ENCODE results near the gene TACC2.
A peak's percentile ranks its signal among the peaks of the same experiment; 100 is the strongest.

Gene TACC2

DNA sequence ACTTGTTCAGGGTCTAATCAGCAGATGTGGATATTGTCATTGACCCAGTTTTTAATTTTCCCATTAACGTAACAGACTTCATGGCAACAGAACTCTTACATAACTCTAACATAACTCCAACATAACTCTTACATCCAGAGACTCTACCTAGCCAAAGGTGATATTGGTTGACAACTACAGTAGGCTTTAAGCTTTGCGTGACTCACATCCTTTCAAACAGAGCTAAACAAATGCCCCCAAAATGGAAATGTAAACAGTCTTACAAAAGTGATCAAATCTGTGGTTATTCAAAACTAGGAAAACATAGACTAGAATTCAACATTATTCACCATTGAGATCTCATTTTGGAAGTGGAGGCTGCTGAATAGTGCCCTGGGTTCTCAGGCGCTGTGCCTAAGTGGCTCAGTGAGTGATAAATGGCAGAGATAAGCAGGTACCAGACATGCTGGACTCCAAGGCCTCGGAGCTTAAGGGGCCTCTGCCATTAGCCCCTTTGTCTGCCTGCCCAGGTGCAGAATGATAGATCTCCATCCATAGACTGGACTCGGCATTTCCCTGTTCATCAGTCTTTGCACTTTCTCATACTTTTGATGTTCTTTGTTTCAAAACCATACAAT lies 247.8 kb downstream of the TACC2 start:
- no peak for DNase-seq

DNA sequence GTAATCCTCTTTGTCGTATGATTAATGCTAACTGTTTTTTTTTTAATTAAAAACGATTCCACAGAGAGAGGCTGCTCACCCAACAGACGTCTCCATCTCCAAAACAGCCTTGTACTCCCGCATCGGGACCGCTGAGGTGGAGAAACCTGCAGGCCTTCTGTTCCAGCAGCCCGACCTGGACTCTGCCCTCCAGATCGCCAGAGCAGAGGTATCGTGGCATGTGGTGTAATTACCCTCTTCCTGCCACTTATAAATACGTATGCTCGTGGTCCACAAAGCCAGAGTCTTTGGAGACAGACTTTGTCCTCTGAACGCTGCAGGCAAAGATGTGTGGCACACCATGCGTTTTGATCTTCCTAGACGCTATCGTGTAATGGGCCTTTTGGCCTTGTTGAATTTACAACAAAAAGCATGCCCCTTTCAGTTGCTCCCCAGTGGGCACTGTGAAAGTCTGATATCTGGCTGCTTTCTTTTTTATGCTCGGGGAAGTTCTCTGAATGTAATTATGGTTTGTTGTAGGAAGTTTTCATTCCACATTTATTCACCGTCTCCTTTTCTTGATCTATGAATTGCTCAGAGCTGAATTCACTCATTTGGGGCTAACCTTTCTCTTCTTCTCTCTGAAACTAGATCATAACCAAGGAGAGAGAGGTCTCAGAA lies 248.5 kb downstream of the TACC2 start:
- no peak for DNase-seq

DNA sequence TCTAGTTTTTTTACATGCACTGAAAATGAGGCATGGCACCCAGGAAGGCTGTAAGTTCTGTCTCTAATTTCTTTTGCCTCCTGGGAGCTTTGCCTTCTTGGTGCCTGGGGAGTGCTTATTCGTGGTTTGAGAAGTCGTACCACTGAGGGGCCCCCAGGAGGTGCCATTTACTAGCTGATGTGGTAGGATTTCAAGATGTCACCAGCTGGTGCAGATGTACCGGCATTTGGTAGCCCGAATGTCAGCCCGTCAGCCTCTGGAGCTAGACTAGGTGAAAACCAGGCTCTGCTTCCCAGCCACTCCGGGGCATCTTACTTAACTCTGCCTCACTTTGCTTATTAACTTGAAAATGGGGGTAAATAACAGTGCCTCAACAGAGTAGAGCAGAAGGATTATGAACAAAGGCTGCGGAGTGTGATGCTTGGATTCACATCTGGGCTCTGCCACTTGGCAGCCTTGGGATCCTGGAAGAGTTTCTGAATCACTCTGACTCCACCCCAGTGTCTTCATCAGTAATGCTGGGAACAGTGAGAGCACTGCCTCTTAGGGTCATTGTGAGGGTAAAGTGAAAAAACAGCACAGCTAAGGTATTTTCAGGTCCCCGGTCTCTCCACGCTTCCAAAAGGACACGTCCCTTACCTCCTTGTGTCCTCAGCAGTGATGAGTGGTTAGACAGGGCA lies 250.8 kb downstream of the TACC2 start:
- DNase-seq = peak; percentile 2

DNA sequence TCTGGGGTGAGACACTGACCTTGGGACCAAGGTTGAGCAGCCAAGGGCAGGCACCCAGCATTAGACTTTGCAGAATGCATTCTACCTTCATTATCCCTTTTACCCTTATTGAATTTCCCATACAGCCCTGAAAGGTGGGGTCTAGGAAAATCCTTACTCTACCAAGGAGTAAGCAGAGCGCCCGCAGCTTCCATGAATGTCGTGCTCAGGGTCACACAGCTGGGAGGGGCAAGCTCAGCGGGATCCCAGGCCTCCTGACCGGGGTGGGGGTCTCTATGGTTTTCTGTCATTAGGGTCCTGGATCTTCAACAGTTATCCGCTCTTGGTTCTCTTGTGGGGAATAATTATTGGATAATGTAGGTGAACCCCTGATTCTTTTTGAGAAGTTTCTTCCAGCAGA lies 251.4 kb downstream of the TACC2 start:
- no peak for DNase-seq

DNA sequence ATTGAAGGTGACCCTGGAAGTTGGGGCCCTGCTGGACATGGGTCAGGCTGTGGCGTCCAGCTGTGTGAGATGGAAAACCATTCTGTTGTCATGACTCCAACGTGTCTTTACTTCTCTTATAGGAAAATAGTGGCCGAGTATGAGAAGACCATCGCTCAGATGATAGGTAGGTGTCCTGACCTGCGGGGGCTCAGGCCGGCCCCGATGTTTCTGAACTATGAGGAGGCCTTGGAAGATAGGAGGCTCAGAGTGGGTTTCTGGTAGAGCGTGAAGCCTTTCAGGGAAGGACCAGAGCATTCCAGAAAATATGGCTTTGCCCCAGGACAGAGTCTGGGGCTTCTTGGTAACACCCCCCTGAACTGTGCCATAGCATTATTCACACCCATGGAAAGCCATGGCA lies 252.9 kb downstream of the TACC2 start:
- no peak for DNase-seq

DNA sequence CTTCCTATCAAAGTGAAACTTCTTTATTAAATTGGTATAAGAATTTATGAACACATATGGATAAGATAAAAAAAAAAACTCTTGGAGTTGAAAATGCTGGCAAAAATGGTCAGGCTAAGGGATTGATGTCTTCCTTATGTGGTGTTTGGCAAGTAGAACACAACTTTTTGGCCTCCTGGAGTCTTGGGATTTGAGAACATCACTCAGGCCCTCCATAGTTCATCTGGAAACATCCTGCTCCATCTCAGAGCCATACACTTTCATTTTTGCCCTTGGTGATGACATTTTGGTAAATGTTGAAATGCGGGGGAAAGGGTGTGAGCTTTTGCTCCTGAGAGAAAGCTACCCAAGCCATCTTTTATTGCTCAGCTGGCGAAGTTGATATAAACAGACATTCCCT lies 254.6 kb downstream of the TACC2 start:
- no peak for DNase-seq

DNA sequence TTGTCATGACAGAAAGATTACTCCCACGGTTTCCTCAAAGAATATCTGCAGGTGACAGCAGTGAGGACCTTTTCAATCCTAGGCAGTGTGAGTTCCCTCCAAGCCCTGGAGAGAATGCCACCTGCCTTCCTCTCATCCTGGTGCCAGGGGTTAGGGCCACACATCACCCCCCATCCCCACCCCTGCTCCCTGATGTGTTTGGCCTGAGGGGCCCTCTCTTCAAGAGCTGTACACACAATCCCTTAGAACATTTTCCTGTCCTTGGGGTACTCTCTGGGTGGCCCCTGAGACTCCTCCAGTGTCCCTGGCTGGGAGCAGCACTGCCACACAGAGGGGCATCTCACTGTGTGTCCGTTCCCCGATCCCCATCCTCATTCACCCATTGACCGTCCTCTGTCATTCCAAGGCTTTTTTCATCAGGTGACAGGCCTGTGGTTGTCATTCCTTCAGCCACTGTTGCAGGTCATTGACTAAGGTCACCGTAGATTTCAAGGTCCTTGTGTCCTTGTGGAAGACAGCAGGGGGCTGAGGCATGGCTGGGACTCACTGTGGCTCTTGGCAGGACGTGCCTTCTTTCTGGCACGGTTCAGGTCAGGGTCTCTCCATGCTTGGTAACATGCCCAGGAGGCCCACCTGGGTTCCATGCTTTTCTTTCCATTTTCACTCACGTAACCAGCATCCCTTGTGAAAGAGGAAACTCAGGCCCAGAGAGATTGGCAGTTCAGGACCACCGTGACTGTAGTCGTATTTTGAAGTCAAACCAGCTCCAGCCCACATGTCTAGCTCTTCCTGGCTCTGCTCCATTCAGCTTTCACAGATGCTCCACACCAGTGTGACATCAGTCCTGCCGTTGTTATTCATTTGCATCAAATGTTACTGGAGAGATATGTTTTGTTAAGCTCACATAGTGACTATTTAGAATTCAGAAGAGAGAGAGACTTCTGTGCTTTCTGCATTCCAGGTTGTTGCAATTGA lies 255.3 kb downstream of the TACC2 start:
- DNase-seq = no peak

DNA sequence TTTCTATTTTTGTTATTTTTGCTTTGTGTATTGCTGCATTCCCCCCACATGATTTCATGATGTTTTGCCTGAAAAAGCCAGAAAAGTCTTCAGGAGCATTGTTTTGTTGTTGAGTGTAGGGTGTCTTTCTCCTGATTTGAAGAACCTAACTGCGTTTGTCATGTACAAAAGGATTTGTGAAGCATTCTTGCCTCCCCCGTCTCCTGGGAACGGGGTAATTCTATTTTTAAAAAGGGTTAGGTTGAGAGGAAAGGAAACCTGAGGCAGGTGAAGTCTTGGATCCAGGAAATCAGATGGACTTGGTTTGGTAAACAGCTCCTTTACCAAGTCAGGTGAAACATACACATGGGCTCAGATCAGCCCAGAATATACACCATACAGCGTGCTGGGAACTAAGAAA lies 256.2 kb downstream of the TACC2 start:
- no peak for DNase-seq

DNA sequence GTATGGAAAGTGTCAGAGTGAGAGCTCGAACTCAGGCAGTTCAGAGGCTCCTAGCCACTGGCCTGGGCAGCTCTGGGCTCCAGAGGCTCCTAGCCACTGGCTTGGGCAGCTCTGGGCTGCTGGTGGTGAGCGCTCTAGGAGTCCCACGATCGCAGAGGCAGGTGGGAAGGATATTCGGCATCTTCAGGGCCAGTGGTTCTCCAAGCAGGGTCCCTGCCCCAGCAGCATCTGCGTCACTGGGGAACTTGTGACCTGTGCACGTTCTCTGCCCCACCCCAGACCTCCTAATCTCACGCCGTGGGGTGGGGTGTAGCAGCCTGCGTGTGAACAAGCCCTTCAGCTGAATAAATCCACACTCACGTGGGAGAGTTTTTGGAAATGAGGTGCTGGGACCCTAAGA lies 256.9 kb downstream of the TACC2 start:
- DNase-seq = no peak

DNA sequence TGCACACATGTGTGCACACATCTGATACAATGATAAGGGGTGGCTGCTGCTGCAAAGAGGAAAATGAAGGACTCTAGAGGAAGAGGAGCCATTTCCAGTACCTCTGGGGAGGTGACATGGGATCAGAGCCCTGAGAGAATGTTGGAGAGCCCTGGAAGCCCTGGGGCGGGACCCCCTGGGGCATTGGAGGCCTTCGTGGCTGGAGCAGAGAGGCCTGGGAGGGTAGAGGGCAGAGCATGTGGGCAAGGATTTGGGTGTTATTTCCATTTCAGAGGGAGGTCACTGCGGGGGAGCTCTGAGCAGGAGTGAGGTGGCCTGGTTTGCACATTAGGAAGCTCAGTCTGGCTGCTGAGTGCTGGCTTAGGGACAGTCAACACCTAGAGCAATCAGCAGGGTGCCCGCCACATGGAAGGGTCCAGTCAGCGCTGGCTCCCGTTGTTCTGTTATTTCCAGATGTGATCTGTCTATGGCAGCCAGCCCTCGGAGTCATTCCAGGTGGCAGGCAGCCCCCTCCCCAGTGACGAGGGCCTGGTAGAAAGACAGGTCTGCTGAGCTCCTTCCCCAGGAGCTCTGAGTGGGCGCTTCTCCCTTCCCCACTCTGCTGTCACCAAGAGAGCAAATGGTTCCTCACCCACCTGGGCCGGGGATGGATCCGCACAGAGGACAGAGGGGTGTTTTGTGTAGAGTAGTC lies 258.0 kb downstream of the TACC2 start:
- DNase-seq = no peak

DNA sequence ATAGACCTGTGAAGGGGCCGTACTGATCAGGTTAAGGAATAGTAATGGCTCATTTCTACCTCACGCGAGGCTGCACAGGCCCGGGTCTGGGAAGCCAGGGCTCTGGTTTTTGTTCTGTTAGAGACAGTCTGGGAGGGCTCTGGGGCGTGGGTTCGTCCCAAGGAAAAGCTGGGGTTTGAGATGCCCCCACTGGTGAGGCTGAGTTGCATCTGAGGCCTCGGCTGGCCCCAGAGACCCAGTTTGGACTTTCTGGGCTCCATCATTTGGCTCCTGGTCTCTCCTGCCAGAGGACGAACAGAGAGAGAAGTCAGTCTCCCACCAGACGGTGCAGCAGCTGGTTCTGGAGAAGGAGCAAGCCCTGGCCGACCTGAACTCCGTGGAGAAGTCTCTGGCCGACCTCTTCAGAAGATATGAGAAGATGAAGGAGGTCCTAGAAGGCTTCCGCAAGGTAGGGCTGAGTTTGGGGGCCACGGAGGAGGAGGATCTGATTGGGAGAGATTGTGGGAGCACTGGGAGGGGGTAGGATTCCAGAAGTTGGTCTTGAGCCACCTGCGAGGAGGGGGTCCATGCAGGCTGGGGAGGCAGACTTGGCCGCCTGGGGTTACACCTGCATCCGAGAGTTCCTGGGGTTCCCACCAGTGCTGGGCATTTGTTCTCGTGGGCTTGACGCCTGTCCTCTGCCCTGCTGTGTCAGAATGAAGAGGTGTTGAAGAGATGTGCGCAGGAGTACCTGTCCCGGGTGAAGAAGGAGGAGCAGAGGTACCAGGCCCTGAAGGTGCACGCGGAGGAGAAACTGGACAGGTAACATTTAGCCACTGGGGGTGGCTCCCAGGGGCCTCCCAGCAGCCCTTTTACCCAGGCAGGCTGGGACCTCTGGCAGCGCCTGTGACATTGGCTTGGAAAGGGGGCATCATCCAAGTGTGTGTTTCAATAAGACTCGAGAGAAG lies 259.7 kb downstream of the TACC2 start:
- DNase-seq = no peak

DNA sequence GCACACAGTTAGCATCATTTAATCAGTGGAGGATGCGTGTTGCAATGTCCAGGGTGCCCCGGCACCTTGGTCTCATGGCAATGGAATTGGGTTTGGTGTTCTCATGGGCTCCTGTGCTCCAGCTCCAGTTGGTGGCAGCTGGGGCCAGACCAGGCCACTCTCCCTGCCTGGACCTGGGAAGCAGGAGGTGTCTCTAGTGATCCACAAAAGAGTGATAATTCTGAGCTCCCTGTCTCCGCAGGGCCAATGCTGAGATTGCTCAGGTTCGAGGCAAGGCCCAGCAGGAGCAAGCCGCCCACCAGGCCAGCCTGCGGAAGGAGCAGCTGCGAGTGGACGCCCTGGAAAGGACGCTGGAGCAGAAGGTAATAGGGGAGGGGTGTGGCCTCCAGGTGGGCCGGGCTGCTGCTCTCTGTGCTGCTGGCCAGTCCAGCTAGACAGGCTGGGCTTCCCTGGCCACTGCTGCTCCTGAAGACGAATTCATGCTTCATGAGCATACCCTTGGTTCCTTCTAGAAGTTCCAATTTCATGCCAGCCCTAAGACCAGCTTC lies 260.4 kb downstream of the TACC2 start:
- no peak for DNase-seq

DNA sequence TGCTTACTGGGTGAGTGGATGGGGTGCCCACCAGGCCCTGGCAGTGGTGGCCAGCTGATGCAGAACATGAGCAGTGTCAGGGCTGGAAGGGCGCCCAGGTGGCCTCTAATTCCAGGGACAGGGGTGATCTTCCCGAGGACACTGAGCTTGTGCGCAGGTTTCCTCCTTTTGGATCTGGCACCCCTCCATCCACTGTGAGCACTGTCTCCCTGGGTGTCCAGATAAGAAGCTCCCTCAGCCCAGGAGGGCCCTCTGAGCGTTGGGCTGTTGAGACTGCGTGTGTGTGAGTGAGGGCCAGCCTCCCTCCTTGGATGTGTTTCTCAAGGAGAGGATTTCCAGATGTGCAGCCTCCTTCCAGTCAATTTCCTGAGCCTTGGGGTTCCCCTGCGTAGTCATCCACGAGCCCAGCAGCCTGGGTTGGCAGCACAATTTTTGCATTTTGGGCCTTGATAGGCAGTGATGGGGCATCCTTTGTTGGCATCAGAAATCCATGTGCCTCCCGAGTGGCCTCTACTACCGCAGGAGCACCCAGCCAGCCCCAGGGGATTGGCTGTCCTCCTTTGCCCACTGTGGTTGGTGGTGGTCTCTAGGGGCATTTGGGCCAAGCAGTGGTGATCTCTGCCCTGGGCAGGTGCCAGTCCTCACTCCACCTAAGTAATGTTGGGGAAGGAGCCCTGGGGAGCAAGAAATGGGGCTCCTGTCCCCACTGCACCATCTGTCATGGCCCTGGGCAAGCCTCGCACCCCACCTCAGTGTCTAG lies 261.2 kb downstream of the TACC2 start:
- DNase-seq = no peak

DNA sequence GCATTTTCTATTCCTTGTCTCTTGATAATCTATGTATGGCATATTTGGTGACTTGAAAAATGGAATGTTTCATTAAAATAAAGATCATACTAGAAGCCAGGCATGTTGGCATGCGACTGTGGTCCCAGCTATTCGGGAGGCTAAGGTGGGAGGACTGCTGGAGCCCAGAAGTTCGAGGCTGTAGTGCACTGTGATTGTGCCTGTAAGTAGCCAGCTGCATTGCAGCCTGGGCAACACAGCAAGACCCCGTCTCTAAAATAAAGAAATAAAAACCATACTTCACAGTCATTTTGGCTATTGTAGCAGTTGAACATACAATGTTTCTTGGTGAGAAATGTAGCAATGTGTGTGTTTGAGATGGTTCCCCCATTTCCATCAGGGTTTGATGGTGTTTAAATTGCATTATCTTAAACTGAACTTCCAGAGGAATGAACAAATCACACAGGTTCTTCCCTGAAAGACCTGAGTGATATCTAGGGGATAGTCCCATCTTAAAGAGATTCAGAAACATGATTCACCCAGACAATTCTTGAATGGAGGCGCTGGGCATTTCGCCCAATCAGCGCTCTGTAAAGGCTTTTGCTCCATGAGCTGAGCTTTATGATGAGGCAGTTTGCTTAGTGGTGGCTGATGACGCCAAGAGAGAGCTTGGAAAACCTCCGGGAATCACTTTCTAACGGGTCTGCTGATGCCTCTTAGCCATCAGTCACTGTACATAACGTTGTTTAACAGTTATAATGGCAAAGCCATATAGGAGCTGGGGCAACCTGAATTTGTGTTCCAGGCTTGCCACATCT lies 262.7 kb downstream of the TACC2 start:
- DNase-seq = no peak

DNA sequence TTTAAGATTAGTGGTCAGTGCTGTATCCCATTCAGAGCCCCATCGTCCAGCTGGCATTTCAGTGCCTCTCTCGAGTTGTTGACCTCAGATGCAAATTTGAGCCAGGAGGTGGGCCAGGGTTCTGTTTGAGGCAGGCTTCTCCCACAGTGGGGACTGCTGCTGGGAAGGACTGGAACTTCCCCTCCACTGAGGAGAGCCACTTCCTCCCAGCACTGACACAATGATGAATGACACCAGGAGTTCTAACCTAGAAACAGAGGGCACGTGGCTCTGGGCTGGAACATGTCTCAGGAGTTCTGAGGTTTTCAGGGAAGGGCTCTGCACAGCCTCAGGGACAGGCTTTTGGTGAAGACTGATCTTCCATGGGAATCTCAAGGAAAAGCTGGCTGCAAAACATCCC lies 263.8 kb downstream of the TACC2 start:
- no peak for DNase-seq

DNA sequence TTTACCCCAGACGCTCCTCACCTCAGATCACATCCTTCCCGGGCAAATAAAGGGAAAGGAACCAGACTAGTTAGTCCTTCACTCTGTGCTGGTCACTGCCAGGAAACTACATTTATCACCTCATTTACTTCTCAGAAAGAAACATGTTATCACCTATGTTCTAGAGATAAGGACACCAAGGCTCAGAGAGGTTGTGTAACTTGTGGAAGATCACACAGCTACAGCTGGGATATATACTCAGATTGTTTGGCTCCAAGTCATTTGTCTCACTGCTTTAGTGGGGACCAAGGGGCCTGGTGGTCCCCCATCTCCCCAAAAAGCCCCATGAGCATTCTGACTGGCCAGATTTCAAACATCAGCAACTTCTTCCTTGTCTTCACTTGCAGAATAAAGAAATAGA lies 264.6 kb downstream of the TACC2 start:
- no peak for DNase-seq

DNA sequence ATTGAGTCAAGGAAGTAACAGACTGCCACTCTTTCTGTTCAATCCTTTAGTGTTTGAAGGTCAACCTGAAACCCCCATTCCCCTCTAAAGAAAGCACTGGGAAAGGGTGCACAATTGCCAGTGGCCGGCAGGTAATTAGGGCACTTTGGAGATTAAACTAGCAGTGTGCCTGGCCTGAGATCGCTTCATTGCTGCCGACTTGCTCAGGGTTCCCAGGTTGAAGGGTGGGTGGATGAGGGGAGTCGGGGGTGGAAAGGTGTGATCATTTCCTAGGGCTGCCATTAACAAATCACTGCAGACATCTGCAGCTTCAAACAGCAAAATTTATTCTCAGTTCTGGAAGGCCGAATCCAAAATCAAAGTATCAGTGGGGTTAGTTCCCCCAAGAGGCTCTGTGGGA lies 265.9 kb downstream of the TACC2 start:
- DNase-seq = no peak

DNA sequence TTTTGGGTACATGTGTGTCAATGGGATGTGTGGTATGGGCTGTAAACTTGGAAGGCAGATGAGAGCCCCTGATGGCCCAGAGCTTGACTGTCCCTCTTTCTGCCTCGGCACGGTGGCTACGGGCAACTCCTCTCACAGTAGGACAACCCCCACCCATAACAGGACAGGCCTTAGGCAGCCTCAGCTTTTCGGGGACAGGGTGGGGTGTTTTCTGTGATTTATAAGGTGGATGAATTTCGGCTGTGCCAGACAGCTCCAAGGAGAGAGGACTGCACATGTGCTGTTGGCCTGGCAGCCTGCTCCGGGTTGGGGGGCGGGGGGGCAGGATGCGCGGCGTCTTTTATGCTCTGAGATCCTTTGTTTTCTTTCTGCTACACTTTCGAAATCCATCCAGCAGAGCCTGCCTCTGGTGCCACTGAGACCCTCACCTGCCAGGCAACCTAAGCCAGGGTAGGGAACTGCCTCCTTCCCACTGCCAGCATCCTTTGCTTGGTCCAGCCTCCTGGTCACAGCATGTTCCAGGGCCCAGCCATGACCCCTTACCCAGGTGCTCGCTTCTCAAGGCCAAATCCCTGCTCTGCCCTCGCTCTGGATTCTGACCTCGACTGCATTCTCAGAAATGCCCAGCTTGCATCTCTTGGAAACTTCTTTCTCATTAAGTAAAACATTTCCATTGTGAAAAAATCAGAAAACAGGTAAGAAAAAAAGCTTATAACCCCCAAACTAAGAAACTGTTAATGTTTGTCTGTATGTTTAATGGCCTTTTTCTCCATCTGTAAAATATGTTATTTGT lies 266.7 kb downstream of the TACC2 start:
- no peak for DNase-seq

DNA sequence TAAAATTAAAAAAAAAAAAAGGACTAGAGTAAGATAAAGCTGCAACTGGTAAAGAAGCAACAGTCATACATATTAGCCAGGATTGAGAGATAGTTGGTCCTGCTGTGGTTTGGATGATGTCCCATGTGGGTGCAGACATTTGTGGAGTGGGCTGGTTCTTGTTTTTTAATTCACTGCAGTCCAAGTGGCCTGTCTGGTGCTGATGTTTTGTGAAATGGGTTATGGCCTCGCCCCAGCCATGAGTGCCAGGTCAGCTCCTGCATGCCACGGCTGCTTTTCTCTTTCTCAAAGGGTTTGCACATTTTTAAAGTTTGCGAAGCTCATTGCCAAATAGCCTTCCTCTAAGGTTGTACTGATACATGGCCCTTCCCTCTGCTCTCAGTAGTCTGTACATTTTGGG lies 268.1 kb downstream of the TACC2 start:
- DNase-seq = no peak
